ENCODE measurements around the gene RABGGTA.
"Not testable (repeated sequence)": the region's sequence is repeated elsewhere in the genome, so short reads cannot be mapped to it uniquely, and the experiment has no call there.

The RABGGTA gene

GRCh38 chr14:24240110-24240918 is 31.1 kb downstream of the RABGGTA start:
- no peak for DNase-seq (ENCODE audit: low read depth in 2 of 2)

DNA sequence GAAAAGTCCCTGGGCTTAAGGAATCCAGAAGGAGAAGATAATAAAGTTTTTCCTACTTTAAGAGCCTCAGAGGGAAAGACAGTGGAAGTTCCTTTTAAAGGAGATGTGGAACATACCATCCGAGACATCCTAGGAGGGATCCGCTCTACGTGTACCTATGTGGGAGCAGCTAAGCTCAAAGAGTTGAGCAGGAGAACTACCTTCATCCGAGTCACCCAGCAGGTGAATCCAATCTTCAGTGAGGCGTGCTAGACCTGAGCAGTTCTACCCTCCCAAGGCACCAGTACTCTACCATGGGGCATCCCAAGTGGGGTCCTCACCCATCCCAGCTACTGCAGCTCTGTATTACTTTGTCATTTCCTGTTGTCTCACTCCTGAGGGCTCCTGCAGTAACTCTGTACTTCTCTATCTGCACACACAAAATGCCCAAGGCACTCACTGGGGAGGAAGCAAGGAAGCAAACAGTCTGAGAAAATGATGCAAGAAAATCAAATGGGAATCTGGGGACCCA is 32.8 kb downstream of the RABGGTA start:
- DNase-seq (ENCODE audit: low read depth in 2 of 2) = no peak

- DNase-seq (ENCODE audit: low read depth in 2 of 2) = no peak
Measured at GRCh38 chr14:24238123-24238522, 33.3 kb downstream of the RABGGTA start.

- no peak for DNase-seq (ENCODE audit: low read depth in 2 of 2)
Measured at GRCh38 chr14:24237463-24237955, 33.9 kb downstream of the RABGGTA start.

- DNase-seq (ENCODE audit: low read depth in 2 of 2) = no peak
Measured at GRCh38 chr14:24236689-24237462, 34.5 kb downstream of the RABGGTA start.

- no peak for DNase-seq (ENCODE audit: low read depth in 2 of 2)
Measured at GRCh38 chr14:24235804-24236688, 35.4 kb downstream of the RABGGTA start.

GRCh38 chr14:24234095-24235005 is 37.0 kb downstream of the RABGGTA start:
- no peak for DNase-seq (ENCODE audit: low read depth in 2 of 2)

- DNase-seq (ENCODE audit: low read depth in 2 of 2) = no peak
Measured at GRCh38 chr14:24233538-24233866, 37.9 kb downstream of the RABGGTA start.

GRCh38 chr14:24232645-24233537 is 38.5 kb downstream of the RABGGTA start, which contains the start of gene GMPR2:
Gene GMPR2, plus strand, starts transcription at chr14:24232929. Its CDS starts 325 bp downstream, at chr14:24233254.
- DNase-seq (ENCODE audit: low read depth in 2 of 2) = no peak

- peak; percentile 61 to 77 for DNase-seq (ENCODE audit: low read depth in 2 of 2)
Measured at GRCh38 chr14:24232121-24232644, 39.2 kb downstream of the RABGGTA start, which contains the start of gene NEDD8. Gene NEDD8, minus strand, starts transcription at chr14:24232367. Its CDS starts 100 bp downstream, at chr14:24232267.

DNA sequence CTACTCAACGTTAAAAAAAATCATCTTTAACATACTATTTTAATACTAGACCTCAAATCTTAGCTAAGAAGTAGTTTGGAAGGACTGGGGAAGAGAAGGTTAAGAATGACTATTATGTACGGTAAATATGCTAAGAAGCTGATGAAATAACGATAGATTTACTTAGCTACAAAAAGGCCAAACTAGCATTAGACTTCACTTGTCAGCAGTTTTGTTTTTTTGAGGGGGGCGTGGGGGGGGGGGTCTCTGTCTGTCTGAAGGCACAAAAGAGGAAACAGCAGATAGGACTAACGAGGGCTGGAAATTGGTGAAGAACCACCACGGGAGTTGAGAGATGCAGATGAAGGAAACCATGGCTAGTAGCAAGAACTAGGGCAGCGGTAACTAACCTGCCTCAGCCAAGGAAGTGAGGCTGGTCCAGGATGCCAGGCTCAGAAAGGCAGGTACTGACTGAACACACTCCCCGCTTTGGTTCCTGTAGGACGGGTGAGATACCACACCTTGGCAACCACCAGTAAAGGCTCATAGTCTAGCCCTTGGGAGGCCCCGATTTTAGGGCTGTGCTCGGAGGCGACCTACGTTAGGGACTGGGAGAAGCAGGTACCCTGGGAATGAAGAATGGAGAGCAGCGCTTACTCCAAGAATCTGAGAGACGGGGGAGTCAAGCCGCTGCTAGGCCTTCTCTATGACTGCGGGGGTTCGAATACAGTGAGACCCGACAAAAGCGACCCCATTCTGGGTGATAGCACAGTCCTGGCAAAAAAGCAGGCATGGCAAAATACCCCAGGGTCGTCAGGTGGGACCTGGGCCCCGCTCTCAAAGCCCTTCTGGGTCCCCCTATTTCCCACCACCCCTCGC is 39.9 kb downstream of the RABGGTA start:
- no peak for DNase-seq (ENCODE audit: low read depth in 2 of 2)

DNA sequence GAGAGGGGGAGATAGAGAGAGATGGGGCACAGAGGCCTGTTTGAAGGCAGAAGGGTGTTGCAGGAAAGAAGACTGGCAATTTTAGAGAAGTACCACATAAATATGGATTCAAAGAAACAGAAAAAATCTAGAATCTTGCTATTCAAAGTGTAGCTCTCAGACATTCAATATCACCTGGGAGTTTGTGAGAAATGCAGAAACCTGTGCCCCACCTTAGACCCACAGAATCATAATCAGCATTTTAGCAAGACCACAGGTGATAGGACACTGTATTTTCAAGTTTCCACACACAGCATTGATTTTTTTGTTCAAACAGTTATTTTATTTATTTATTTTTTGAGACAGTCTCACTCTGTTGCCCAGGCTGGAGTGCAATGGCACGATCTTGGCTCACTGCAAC is 42.5 kb downstream of the RABGGTA start:
- DNase-seq (ENCODE audit: low read depth in 2 of 2) = no peak

DNA sequence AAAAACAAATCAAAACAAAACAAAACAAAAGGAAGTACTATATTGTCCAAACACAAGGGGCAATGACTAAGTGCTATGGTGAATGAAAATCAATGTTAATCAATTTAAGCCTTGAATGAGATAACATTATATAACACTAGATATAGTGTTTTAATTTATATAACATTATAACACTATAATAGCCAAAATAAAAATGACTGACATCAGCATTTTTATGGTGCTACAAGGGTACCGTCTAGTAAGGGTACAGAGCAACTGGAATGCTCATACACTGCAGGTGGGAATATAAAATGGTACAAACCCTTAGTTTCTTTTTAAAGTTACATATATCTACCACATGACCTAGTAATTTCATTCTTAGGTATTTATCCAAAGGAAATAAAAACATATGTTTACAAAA is 44.9 kb downstream of the RABGGTA start:
- DNase-seq (ENCODE audit: low read depth in 2 of 2) = no peak

DNA sequence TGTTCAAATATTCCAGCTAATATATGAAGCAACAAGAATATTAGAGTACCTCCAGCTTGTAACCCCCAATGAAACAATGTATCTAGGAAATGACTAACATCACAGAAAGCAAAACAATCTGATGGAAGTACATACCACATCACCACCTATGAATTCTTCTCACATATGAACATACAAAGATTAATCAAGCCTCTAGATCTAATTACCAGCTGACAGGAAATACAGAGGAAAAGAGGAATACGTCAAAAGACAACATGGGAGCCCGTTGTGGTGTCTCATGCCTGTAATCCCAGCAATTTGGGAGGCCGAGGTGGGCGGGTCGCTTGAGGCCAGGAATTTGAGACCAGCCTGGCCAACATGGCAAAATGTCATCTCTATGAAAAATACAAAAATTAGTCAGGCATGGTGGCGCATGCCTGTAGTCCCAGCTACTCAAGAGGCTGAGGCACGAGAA is 46.8 kb downstream of the RABGGTA start:
- DNase-seq (ENCODE audit: low read depth in 2 of 2) = no peak

- not testable (repeated sequence) for DNase-seq (ENCODE audit: low read depth in 2 of 2)
Measured at GRCh38 chr14:24222987-24223386, 48.4 kb downstream of the RABGGTA start.

DNA sequence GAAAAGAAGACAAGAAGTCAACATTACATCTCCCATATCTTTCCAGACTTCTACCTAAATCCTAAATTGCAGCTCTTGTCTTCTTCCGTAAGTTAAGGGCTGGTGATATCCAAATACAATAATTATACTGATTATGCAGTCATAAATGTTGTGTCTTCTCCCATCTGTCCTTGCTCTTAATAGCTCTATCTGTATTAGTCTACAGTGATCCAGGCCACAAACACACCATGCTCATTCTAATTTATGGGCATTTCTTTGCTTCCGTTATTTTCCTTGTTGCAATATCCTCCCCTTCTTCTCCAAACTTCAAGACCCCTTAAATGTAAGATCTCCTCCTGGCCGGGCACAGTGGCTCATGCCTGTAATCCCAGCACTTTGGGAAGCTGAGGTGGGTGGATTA is 51.9 kb downstream of the RABGGTA start:
- DNase-seq (ENCODE audit: low read depth in 2 of 2) = no peak

DNA sequence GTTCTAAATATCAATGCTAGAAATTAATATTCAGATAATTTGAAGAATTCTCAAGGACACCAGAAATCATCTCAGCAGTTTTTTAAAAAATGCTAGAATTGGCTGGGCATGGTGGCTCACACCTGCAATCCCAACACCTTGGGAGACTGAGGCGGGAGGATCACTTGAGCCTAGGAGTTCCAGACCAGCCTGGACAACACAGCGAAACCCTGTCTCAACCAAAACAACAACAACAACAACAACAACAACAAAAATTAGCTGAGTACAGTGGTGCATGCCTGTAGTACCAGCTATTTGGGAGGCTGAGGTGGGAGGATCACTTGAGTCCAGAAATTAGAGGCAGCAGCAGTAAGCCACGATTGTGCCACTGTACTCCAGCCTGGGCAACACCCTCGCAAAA is 52.3 kb downstream of the RABGGTA start:
- no peak for DNase-seq (ENCODE audit: low read depth in 2 of 2)

GRCh38 chr14:24216876-24217275 is 54.5 kb downstream of the RABGGTA start:
- DNase-seq (ENCODE audit: low read depth in 2 of 2) = not testable (repeated sequence)
